ENCODE data around the gene EHMT2. TPM values are rescaled to one million over a fixed set of nuclear protein-coding genes. Genes with fewer than 3 reads are reported as not detected.

EHMT2 gene
- total and polyA plus RNA-seq, 2 of the 13 experiments (the other 11 are each of a cell fraction or from before 2014, with no cell fraction given), result 55.2 to 69.2 TPM

- TF ChIP-seq ZNF549 (CRISPR knock-in tag; IDR thresholded peaks at IDR 0.05), result no peak
- TF ChIP-seq ZBTB42 (CRISPR knock-in tag; IDR thresholded peaks at IDR 0.05), result peak; percentile 62; the same call in 1 of the 2 replicates
- TF ChIP-seq HDAC2 (CRISPR knock-in tag; IDR thresholded peaks at IDR 0.05), result peak; percentile 46; the same call in 1 of the 2 replicates
- TF ChIP-seq ZNF652 (CRISPR knock-in tag; IDR thresholded peaks at IDR 0.05; ENCODE audit: borderline replicate concordance, low read depth), result no peak
- no peak for TF ChIP-seq LBX2 (CRISPR knock-in tag; IDR thresholded peaks at IDR 0.05; ENCODE audit: borderline replicate concordance)
- peak; percentile 68 for TF ChIP-seq ATF3 (CRISPR knock-in tag; IDR thresholded peaks at IDR 0.05)
- TF ChIP-seq ZFYVE20 (CRISPR knock-in tag; IDR thresholded peaks at IDR 0.05; ENCODE audit: borderline replicate concordance, low read depth), result peak; percentile 86; the same call in 1 of the 2 replicates
- TF ChIP-seq PATZ1 (CRISPR knock-in tag; IDR thresholded peaks at IDR 0.05), result peak; percentile 33
- peak; percentile 62 for TF ChIP-seq ZNF160 (CRISPR knock-in tag; IDR thresholded peaks at IDR 0.05)
- no peak for TF ChIP-seq PLRG1 (conservative IDR thresholded peaks at IDR 0.05)
- peak; percentile 14; the same call in 1 of the 2 replicates for TF ChIP-seq ZNF275 (CRISPR knock-in tag; IDR thresholded peaks at IDR 0.05; ENCODE audit: borderline replicate concordance)
- TF ChIP-seq MIER3 (CRISPR knock-in tag; IDR thresholded peaks at IDR 0.05; ENCODE audit: borderline replicate concordance), result no peak; the same call in 1 of the 2 replicates
- TF ChIP-seq ZNF749 (CRISPR knock-in tag; IDR thresholded peaks at IDR 0.05; ENCODE audit: borderline replicate concordance), result 0 out of 2 replicates have a peak, but pooled peaks have one; percentile 42
- peak; percentile 46; the same call in 1 of the 2 replicates for TF ChIP-seq HOXA9 (CRISPR knock-in tag; IDR thresholded peaks at IDR 0.05; ENCODE audit: borderline replicate concordance)
- TF ChIP-seq STAT5B (CRISPR knock-in tag; IDR thresholded peaks at IDR 0.05), result no peak
- peak; percentile 38; the same call in 1 of the 2 replicates for TF ChIP-seq FOSL2 (CRISPR knock-in tag; IDR thresholded peaks at IDR 0.05)
- TF ChIP-seq ZSCAN12 (CRISPR knock-in tag; IDR thresholded peaks at IDR 0.05), result peak; percentile 92
- TF ChIP-seq ZNF557 (CRISPR knock-in tag; IDR thresholded peaks at IDR 0.05), result peak; percentile 64; the same call in 1 of the 2 replicates
- peak; percentile 40; the same call in 1 of the 2 replicates for TF ChIP-seq ZNF414 (CRISPR knock-in tag; IDR thresholded peaks at IDR 0.05)
- peak; percentile 63; the same call in 1 of the 2 replicates for TF ChIP-seq SMAD1 (CRISPR knock-in tag; IDR thresholded peaks at IDR 0.05; ENCODE audit: borderline replicate concordance, low read depth)
- TF ChIP-seq NR2F1 (CRISPR knock-in tag; IDR thresholded peaks at IDR 0.05), result peak in 1 of 2 experiments; percentile 43; a peak in 1 of 4 replicates
- peak; percentile 87 for TF ChIP-seq SAP130 (CRISPR knock-in tag; IDR thresholded peaks at IDR 0.05; ENCODE audit: low read depth)
- TF ChIP-seq NCOA5 (CRISPR knock-in tag; IDR thresholded peaks at IDR 0.05), result 0 out of 2 replicates have a peak, but pooled peaks have one; percentile 30
- TF ChIP-seq ZNF737 (CRISPR knock-in tag; IDR thresholded peaks at IDR 0.05; ENCODE audit: borderline replicate concordance), result no peak
- TF ChIP-seq SAFB2 (CRISPR knock-in tag; IDR thresholded peaks at IDR 0.05; ENCODE audit: borderline replicate concordance, low read depth), result 0 out of 2 replicates have a peak, but pooled peaks have one; percentile 7
Observed at GRCh38 chr6:31834367-31835250, 62.9 kb downstream of the EHMT2 start (continued).

Data from HepG2 (cell line).